ENCODE measurements around the gene TMEM203. TPM values are rescaled to one million over a fixed set of nuclear protein-coding genes. Genes with fewer than 3 reads are reported as not detected.

TMEM203 gene
- total and polyA plus RNA-seq, 2 experiments from 2014 or later, result 32.7 to 53.4 TPM

DNA sequence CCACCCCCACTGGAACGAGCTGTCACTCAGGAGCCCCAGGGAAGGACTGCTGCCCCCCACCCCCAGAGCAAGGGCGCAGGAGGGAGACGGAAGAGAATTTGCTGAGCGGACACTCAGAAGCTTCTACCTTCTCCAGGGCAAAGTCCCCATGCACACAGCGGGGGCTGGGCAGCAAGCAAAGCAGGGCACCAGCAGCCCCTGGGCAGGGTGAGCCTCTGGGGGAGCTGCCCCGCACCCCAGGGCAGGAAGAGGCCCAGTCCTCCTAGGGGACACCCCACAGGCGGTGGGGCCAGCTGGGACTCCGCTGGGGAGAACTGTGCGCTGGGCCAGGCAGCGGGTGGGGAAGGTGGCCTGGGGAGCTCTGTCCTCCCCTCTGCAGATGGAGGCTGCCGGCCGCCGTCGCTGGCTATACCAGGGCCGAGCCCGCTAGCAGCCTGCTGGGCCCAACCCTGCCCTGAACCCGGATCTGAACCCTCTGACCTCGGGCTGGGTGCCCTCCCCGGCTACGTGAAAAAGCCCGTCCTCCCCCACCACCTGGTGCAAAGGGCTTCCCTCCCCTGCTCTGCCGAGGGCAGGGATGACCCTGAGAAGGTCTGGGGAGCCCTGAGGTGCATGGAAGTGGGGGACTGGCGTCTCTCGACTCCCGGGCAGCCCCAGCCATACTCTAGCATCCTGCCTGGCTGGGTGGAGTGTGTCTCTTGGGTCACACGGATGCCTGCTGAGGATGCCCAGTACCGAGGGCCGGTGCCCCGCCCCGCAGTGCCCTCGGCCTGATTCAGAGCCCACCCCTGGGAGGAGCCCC, 24.7 kb upstream of the TMEM203 start:
- Mint-ChIP-seq H3K9me3 (no peaks in the 10 kb centered on the region), H3K27me3 (ENCODE audit: insufficient read depth, low read depth, poor library complexity) (peaks cover 3% of the 10 kb centered on the region), H3K4me1 (peaks cover 3% of the 10 kb centered on the region; the same call in 2 of the 3 replicates), H3K36me3 (ENCODE audit: low read depth) (no peaks in the 10 kb centered on the region), H3K27ac (no peak overlapping the region), H3K4me3 (no peak overlapping the region)
- no peaks in the 10 kb centered on the region for H4K20me1 ChIP-seq (replicated peaks; ENCODE audit: insufficient read depth)
- DNase-seq (ENCODE audit: low spot score) (no peak), ATAC-seq (no peak)
- no peak overlapping the region for H3K4me3 ChIP-seq
- no peak overlapping the region for H3K27ac ChIP-seq (ENCODE audit: low read depth)
- no peaks in the 10 kb centered on the region for H3K9me2 ChIP-seq (ENCODE audit: insufficient read depth)
- no peaks in the 10 kb centered on the region for H3K36me3 ChIP-seq (ENCODE audit: insufficient read depth)
- H3F3A ChIP-seq (replicated peaks; ENCODE audit: low read depth), result no peaks in the 10 kb centered on the region
- H3K79me2 ChIP-seq (replicated peaks; ENCODE audit: insufficient read depth), result no peaks in the 10 kb centered on the region
- H3K27me3 ChIP-seq (ENCODE audit: insufficient read depth), result no peaks in the 10 kb centered on the region
- TF ChIP-seq, protein P1, sequence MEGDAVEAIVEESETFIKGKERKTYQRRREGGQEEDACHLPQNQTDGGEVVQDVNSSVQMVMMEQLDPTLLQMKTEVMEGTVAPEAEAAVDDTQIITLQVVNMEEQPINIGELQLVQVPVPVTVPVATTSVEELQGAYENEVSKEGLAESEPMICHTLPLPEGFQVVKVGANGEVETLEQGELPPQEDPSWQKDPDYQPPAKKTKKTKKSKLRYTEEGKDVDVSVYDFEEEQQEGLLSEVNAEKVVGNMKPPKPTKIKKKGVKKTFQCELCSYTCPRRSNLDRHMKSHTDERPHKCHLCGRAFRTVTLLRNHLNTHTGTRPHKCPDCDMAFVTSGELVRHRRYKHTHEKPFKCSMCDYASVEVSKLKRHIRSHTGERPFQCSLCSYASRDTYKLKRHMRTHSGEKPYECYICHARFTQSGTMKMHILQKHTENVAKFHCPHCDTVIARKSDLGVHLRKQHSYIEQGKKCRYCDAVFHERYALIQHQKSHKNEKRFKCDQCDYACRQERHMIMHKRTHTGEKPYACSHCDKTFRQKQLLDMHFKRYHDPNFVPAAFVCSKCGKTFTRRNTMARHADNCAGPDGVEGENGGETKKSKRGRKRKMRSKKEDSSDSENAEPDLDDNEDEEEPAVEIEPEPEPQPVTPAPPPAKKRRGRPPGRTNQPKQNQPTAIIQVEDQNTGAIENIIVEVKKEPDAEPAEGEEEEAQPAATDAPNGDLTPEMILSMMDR (conservative IDR thresholded peaks at IDR 0.05; ENCODE audit: low read depth in 2 of 2), result no peak
- no peak for TF ChIP-seq JUNB (IDR thresholded peaks at IDR 0.05; ENCODE audit: unreplicated experiment)
- no peak for TF ChIP-seq ZNF331 (CRISPR knock-in tag; IDR thresholded peaks at IDR 0.05; ENCODE audit: low read depth)
- TF ChIP-seq EZH2phosphoT487 (IDR thresholded peaks at IDR 0.05; ENCODE audit: unreplicated experiment), result no peak
- TF ChIP-seq CREB1 (CRISPR knock-in tag; IDR thresholded peaks at IDR 0.05; ENCODE audit: low read depth), result no peak
- TF ChIP-seq STAT1 (IDR thresholded peaks at IDR 0.05; ENCODE audit: unreplicated experiment), result no peak
- no peak for TF ChIP-seq NANOG (IDR thresholded peaks at IDR 0.05; ENCODE audit: borderline replicate concordance)
- no peak for TF ChIP-seq EZH2 (IDR thresholded peaks at IDR 0.05; ENCODE audit: low read depth, unreplicated experiment)
- no peak for TF ChIP-seq ZNF114 (CRISPR knock-in tag; IDR thresholded peaks at IDR 0.05)
- TF ChIP-seq POLR2AphosphoS5 (IDR thresholded peaks at IDR 0.05; ENCODE audit: low read depth), result no peak
- TF ChIP-seq ZNF462 (CRISPR knock-in tag; IDR thresholded peaks at IDR 0.05), result no peak
- TF ChIP-seq REST (IDR thresholded peaks at IDR 0.05; ENCODE audit: unreplicated experiment), result no peak
- no peak overlapping the region for H3K4me2 ChIP-seq
- no peak overlapping the region for H2AFZ ChIP-seq
- H3K4me1 ChIP-seq (ENCODE audit: insufficient read depth), result no peaks in the 10 kb centered on the region
